GM19099 (cell line): ENCODE measurements around the gene FOXP4.

ENCODE experiments used
- POLR2A ChIP-seq: IDR thresholded peaks from 3 replicates; pipeline ENCODE4 v1.6.1; 2011; ENCODE audit warnings: low read depth; ENCODE audit not compliant: insufficient read length; ENCODE audit errors: extremely low read depth

Gene FOXP4

DNA sequence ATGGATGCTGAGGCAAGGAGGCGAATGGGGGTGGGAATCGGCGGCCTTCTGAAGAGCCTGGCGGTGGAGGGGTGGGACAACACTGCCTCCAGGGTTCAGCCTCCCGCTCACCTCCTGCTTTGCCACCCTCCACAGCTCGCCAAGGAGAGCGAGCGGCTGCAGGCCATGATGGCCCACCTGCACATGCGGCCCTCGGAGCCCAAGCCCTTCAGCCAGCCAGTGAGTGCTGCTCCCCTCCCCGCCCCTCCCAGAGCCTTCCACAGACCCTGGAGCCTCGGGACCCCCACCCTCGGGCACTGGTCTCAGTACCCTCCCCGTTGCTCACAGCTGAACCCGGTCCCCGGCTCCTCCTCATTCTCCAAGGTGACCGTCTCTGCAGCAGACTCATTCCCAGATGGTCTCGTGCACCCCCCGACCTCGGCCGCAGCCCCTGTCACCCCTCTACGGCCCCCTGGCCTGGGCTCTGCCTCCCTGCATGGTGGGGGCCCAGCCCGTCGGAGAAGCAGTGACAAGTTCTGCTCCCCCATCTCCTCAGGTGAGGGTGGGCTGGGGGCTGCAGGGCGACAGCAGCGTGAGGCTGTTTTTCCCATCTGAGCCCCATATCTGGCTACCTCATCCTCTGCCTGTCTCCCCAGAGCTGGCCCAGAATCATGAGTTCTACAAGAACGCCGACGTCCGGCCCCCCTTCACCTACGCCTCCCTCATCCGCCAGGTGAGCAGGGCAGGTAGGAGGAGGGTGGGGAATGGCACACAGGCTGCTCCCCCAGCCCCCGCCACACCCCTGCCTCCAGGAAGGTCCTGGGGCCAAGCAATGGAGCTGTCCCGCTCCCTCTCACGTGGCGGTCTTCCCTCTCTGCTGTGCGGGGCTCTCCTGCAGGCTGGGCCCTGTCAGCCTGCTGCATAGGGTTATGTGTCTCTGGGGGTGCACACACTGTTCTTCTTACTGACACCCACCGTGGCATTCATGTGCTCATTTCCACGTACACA, 43.7 kb downstream of the FOXP4 start:
- TF ChIP-seq POLR2A: no peak

DNA sequence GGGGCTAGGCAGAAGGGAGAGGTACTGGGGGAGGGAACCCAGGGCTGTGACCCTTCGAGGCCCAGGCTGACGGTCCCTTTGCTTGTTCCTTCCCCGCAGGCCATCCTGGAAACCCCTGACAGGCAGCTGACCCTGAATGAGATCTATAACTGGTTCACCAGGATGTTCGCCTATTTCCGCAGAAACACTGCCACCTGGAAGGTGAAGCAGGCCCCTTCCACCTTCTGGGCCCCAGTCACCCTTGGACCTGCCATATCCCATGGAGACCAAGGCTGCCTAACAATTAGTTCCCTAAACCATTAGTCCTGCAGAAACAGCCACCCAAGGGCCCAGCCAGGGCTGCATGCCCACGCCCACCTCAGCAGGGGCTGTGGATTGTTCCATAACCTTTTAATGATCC, 44.9 kb downstream of the FOXP4 start:
- no peak for TF ChIP-seq POLR2A

GRCh38 chr6:41591859-41592502, 45.8 kb downstream of the FOXP4 start:
- no peak for TF ChIP-seq POLR2A

DNA sequence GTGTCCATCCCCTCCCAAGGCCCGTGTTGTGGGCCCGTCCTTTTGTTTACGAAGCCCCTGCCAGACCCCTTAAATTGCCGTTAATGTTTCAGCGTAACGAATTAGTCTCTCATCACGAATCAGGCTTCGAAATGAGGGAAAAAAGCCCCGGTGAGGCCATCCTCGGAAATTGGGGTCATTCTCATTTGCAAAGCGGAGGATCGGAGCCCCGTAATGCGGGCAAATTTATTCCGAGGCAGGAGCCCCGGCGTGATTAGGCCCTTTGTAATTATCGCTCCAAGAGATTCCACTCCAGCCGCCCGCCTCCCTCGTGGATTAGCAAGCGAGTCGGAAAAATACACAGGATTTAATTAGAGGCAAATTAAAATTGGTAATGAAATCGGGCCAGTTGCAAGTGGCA, 47.2 kb downstream of the FOXP4 start:
- no peak for TF ChIP-seq POLR2A

DNA sequence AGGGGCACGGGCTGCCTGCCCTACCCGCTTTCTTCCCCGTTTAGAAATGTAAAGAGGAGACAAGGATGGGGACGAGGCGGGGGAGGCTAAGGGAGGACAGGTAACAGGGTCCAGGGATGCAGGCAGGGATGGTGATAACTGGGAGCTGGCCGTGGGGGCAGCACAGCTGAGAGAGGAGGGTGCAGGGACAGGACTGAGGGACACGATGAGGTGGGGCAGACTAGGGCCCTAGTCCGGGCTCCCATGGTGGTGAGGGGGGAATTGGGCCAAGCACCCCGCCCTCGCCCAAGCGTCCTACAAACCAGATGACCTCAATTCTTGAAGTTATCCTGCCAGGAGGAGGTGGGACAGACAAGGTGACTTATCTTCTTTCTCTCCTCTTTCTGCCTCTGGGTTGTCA, 47.7 kb downstream of the FOXP4 start:
- TF ChIP-seq POLR2A: no peak

DNA sequence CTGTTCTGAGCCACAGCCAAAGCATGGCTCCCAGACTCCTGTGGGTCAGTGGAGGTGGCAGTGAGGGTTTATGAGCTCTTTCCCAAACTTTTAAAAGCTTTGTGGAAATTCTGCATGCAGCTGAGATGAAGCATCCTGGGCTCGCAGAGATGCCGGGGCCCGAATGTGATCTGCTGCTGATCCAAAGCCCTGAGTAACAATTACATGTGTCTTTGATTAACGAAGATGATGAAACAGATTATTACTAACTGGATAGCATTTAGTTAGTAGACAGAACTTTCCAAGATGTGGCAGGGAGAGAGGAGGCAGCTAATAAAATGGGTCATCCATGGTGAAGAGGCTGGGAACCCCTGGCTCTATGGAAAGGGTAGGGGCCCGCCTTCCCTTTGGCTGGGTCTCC, 48.1 kb downstream of the FOXP4 start:
- TF ChIP-seq POLR2A: no peak

DNA sequence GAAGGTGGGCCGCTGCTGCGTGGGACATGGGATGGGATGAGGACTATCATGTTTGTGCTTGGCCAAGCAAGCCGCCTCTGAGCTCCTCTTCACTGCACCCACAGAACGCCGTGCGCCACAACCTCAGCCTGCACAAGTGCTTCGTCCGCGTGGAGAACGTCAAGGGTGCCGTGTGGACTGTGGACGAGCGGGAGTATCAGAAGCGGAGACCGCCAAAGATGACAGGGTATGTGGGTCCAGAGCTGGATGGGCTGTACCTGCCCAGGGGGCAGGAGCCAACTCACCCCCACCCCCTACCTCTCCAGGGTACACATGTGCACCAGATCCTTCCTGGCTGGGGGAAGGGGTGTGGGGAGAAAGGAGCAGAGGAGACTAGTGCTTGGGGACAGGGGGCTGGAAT, 48.6 kb downstream of the FOXP4 start:
- TF ChIP-seq POLR2A: no peak

DNA sequence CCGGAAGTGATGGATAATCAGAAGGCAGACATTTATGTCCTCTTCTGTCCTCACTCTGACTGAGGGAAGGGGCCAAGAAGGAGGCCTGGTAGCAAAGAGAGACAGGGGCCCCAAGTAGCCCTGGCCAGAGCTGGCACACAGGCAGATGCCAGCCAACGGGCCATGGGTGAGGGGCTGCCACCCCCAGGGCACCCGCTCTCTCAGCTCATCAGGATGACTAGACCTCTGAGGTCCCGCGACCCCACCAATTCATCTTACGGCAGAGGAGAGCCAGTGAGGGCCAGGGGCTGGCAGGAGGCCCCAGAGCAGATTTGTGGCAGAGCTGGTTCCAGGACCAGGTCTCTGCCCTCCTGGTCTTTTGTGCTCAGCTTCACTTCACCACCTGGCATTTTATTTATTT, 49.0 kb downstream of the FOXP4 start:
- TF ChIP-seq POLR2A: no peak

- TF ChIP-seq POLR2A: no peak
Measured at GRCh38 chr6:41596096-41596685, 50.0 kb downstream of the FOXP4 start.

DNA sequence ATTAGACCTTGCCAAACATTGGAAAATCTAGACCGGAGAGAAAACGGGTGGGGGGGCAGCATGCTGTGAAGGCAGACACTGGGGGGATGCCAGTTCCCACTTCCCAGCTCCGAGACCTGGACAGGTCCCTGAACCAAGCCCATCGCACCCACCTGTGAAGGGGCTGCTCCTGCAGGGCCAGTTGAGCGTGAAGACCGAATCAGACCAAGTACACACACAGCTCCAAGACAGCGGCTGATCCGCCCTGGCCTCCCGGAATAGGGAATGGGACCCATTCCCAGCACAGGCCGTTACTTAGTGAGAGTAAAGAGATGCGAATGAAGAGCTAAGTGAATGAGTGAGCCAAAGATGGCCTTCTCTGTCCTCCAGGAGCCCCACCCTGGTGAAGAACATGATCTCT, 50.6 kb downstream of the FOXP4 start:
- no peak for TF ChIP-seq POLR2A

DNA sequence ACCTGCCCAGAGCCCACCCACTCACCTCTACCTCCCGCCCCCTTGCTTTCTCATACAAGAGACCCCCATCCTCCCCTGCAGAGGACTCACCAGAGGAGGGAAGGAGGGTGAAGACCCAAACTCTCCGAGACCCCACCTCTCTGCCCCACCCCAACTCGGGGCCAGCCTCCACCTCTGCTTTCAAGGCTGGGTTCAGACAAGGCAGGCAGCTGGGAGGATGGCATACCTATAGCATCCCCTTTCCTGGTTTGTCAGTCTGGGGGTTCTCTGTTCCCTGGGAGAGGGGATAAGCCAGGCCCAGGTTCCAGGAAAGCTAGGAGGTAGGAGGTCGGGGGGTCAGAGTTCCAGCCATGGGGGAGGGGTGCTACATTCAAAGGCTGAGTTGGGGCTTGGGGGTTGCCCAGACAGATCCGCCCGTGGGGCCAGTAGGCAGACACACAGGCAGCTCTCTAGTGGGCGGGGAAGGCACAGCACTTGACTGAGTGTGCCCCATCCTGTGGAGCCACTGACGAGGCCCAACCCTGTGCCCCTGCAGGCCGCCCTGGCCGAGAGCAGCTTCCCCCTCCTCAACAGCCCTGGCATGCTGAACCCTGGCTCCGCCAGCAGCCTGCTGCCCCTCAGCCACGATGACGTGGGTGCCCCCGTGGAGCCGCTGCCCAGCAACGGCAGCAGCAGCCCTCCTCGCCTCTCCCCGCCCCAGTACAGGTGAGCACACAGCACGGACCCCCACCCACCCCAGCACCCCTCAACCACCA, 51.2 kb downstream of the FOXP4 start:
- no peak for TF ChIP-seq POLR2A

DNA sequence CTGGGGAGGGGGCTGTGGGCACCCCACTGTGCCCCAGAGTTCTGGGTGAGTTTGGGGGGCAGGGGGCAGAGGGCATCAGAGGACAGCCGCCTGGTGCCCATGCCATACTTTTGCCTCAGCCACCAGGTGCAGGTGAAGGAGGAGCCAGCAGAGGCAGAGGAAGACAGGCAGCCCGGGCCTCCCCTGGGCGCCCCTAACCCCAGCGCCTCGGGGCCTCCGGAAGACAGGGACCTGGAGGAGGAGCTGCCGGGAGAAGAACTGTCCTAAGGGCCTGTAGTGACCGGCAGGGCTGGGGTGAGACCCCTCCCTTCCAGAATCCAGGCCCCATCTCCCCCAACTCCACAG, 52.5 kb downstream of the FOXP4 start:
- no peak for TF ChIP-seq POLR2A

DNA sequence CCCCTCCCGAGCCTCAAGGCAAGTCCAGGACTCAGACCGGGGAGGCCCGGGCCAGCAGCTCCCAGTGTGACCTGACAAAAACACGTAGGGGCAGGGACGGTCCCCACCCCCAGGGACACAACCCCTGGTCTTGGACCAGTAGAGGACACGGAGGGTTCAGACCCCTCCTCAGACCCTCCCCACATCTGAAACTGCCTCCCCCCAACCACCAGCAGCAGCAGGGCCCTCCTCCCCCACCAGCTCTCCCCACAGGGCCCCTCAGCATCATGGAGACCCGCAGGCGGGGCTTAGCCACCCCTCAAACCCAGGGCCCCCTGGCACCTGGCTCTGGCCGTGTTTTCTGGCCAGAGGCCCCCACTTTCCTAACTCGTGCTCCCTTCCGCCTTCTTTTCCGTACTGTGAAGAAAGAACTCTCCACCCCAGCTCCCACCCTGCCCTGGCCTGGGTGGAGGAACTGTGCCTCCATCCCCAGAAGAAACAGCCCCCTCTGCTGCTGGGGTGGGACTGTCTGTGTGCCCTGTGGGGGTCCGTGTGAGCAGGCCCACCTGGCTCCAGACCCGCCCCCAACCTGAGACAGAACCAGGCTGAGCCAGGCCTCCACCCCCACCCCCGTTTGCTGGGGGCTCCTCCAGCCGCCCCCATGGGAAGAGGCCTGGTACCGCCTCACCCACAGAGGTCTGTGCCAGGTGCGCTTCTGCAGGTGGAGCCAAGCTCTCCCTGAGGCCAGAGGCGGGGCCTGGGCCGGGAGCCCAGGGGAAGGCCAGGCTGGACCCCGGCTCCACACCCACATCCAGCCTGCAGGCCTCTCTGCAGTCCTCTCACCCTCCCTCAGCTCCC, 53.1 kb downstream of the FOXP4 start:
- TF ChIP-seq POLR2A: no peak

GRCh38 chr6:41599852-41600445, 53.8 kb downstream of the FOXP4 start:
- TF ChIP-seq POLR2A: no peak
